RCC 7860 (cell line): ENCODE data around the gene CYP2J2.
"Not testable (repeated sequence)": the region's sequence is repeated elsewhere in the genome, so short reads cannot be mapped to it uniquely, and the experiment has no call there.

Experiments used
- DNase-seq: peaks from one replicate; pipeline ENCODE4 v3.0.0-alpha.2; 2015; ENCODE audit warnings: low spot score
- FAIRE-seq: peaks from 2 replicates; lab custom pipeline; 2012; peaks lifted over from hg19 to GRCh38; lab: Jason Lieb, UNC

Gene CYP2J2

GRCh38 chr1:59878370-59878769 lies 48.2 kb downstream of the CYP2J2 start:
- DNase-seq = no peak
- no peak for FAIRE-seq

DNA sequence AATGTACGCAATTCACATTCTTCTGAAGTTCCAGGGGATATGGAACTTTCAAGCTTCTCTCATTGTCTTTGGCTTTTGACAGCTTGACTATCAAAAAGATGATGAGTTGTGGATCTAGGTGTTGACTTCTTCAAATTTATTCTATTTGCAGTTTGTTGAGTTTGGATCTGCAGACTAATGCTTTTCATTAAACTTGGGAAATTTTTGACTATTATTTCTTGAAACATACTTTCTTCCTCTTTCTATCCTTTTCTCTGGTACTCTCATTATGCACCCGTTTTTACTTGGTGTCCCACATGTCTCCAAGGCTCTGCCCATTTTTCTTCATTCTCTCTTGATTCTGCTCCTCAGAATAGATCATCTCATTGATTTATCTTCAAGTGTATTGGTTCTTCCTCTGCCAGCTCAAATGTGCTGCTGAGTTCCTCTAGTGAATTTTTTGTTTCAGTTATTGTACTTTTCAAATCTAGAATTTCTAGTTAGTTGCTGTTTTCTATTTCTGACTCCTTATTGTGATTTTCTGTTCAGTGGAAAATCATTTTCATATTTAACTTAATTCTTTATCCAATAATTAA lies 49.4 kb downstream of the CYP2J2 start:
- FAIRE-seq (no peak), DNase-seq (no peak)

DNA sequence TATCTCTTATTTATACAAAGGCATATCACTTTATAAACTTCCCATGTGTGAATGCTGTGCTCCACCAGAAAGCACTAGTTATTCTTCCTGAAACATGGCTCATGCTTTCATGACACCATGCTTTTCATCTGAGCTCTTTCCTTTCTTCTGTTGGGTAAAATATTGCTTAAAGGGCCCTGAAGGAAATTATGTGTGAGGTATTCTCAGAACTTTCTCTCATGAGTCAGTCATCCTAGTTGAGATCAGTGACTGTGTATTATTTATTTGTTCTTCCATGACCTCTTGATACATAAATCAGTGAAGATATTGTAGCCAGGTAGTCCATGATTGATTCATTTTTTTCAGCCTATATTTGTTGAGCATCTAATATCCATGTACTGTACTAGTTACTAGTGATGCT lies 54.8 kb downstream of the CYP2J2 start:
- DNase-seq = no peak
- no peak for FAIRE-seq

DNA sequence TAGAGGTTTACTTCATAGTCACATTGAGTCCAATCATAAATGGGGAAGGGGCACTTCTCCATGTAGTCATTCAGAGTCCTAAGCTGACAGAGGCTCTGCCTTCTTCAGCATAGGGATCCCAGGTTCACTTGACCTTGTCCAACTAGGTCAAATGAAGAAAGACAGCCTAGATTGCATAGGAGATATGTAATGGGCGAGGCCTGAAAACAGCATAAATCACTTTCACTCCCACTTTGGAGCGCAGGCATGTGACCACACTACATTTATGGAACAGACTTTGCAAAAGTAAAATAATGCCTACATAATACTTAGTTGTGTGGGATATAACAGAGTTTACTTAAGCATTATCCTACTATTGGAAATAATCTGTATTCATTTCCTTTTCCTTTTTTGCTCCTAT lies 60.1 kb downstream of the CYP2J2 start:
- FAIRE-seq = no peak
- DNase-seq = no peak

GRCh38 chr1:59857679-59858354 lies 68.8 kb downstream of the CYP2J2 start:
- FAIRE-seq = no peak

DNA sequence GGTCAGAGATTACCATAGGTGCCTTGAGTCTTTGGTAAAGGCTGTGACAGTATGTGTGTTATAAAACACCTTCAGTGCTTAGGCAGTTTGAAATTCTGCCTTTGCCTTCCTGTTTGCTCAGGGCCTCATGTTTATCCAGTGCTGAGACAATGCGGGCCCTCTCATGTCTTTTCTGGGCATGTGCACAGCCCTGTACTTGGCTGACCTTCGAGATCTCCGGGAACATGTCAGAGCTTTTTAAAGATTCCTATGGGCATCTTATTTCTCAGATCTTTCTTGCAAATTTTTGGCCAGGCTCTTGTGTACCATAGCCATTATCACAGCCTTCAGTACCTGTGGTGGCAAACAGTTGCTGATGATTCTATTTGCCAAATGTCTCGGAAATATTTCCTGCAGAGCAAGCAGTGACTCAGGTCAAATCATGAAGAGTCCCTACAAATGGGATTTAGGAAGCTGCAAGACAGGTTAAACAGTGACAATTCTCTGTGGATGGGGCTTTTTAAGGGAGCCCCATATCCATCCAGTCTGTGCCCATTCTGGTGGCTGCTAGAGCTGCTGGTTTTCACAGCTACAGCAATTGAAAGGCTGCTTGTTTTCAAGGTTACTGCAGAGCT lies 69.7 kb downstream of the CYP2J2 start:
- no peak for FAIRE-seq
- no peak for DNase-seq

More at GRCh38 chr1:59857679-59858354, 68.8 kb downstream of the CYP2J2 start:
- no peak for DNase-seq

GRCh38 chr1:59855297-59855696 lies 71.3 kb downstream of the CYP2J2 start:
- FAIRE-seq = not testable (repeated sequence)

GRCh38 chr1:59852117-59852516 lies 74.5 kb downstream of the CYP2J2 start:
- DNase-seq (no peak), FAIRE-seq (no peak)

More at GRCh38 chr1:59855297-59855696, 71.3 kb downstream of the CYP2J2 start:
- DNase-seq = not testable (repeated sequence)

GRCh38 chr1:59846895-59847282 lies 79.7 kb downstream of the CYP2J2 start:
- DNase-seq (no peak), FAIRE-seq (no peak)

GRCh38 chr1:59846209-59846894 lies 80.2 kb downstream of the CYP2J2 start:
- no peak for FAIRE-seq
- DNase-seq = no peak

DNA sequence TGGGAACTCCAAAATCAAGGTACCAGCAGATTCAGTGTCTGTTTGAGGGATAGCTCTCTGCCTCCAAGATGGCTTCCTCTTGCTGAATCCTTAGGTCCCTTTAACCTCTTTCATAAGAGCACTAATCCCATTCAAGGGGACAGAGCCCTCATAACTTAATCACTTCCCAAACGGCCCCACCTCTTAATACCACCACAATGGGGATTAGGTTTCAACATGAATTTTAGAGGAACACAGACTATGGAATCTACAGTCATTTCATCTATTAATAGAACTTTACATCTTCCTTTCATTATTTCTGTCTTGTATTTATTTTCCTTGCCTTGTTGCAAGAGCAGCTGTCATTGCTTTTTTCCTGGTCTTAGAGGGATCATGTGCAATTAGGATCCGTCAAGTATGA lies 81.5 kb downstream of the CYP2J2 start:
- no peak for FAIRE-seq
- DNase-seq = no peak
